SK-N-SH (cell line): ENCODE results near the gene RAMP3.

Source experiments
- GATA2 ChIP-seq: sonication (generic); formaldehyde crosslinking; IDR thresholded peaks from 2 replicates; pipeline ENCODE4 v1.5.0; 2020; ENCODE audit warnings: mild to moderate bottlenecking, missing genetic modification reagents
- JUND ChIP-seq: IDR thresholded peaks from 2 replicates; pipeline ENCODE4 v1.4.0; 2012
- MAX ChIP-seq: IDR thresholded peaks from 2 replicates; pipeline ENCODE4 v1.4.0; 2012; ENCODE audit warnings: low read depth
- NFIC ChIP-seq: IDR thresholded peaks from 2 replicates; pipeline ENCODE4 v1.4.0; 2012; ENCODE audit warnings: borderline replicate concordance
- PBX3 ChIP-seq: IDR thresholded peaks from 2 replicates; pipeline ENCODE4; 2012
- POLR2AphosphoS5 ChIP-seq: IDR thresholded peaks from 2 replicates; pipeline ENCODE4 v1.6.1; 2012; ENCODE audit warnings: low read depth, low read length
- RAD21 ChIP-seq: IDR thresholded peaks from 2 replicates; pipeline ENCODE4 v1.6.1; 2012; ENCODE audit warnings: mild to moderate bottlenecking, low read length
- RFX5 ChIP-seq: IDR thresholded peaks from 2 replicates; pipeline ENCODE4 v1.6.1; 2012; ENCODE audit warnings: mild to moderate bottlenecking, improper control_type of control experiment, low read length
- TAF1 ChIP-seq: IDR thresholded peaks from 2 replicates; pipeline ENCODE4 v1.6.1; 2012; ENCODE audit warnings: low read depth, mild to moderate bottlenecking, low read length, moderate library complexity, borderline replicate concordance
- TEAD4 ChIP-seq: IDR thresholded peaks from 2 replicates; pipeline ENCODE4 v1.4.0; 2012; ENCODE audit warnings: mild to moderate bottlenecking, borderline replicate concordance; ENCODE audit not compliant: insufficient read depth
- USF2 ChIP-seq: fragments of 150-350 bp; IDR thresholded peaks from 2 replicates; pipeline ENCODE4 v1.6.1; 2017; ENCODE audit warnings: antibody characterized with exemption, low read length, low read depth, borderline replicate concordance
- TF ChIP-seq, protein P1 (sequence below): fragments of 200-600 bp; sonication (generic); IDR thresholded peaks from 2 replicates; pipeline ENCODE4 v1.6.1; 2017; ENCODE audit warnings: antibody characterized with exemption, mild to moderate bottlenecking, moderate library complexity

DNA sequence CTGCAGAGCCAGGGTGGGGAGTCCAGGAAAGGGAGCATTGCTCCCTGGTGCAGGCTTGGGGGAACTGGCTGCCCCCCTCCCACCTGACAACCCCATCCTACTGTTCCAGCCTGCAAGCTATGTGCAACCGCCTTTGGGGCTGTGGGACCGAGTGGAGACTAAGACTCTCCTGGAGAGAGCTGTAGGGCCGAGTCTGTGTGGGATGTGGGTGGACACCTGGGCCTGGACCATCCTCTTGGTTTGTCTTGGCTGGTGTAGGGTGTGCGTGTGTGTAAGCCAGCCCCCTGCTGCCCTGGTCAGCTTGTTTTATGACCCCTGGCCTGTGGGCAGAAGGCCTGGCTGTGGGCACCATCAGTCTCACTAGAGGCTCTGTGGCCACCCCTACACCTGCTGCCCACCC, 1.6 kb upstream of the RAMP3 start:
- TF ChIP-seq JUND (no peak), NFIC (no peak), GATA2 (CRISPR knock-in tag) (no peak), TEAD4 (no peak), PBX3 (no peak), POLR2AphosphoS5 (no peak), MAX (no peak), RFX5 (no peak), RAD21 (no peak), TAF1 (no peak), USF2 (no peak)
- TF ChIP-seq, protein P1, sequence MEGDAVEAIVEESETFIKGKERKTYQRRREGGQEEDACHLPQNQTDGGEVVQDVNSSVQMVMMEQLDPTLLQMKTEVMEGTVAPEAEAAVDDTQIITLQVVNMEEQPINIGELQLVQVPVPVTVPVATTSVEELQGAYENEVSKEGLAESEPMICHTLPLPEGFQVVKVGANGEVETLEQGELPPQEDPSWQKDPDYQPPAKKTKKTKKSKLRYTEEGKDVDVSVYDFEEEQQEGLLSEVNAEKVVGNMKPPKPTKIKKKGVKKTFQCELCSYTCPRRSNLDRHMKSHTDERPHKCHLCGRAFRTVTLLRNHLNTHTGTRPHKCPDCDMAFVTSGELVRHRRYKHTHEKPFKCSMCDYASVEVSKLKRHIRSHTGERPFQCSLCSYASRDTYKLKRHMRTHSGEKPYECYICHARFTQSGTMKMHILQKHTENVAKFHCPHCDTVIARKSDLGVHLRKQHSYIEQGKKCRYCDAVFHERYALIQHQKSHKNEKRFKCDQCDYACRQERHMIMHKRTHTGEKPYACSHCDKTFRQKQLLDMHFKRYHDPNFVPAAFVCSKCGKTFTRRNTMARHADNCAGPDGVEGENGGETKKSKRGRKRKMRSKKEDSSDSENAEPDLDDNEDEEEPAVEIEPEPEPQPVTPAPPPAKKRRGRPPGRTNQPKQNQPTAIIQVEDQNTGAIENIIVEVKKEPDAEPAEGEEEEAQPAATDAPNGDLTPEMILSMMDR = no peak
